DMS114 treated with DMSO at 0.1 percent for 48 hours (cell line): ENCODE measurements around the gene PPP6R1.

Source experiments
- DNase-seq: peaks from one replicate; lab custom pipeline; 2025; ENCODE audit not compliant: unreplicated experiment; lab: John Stamatoyannopoulos, UW

Gene PPP6R1, protein sequence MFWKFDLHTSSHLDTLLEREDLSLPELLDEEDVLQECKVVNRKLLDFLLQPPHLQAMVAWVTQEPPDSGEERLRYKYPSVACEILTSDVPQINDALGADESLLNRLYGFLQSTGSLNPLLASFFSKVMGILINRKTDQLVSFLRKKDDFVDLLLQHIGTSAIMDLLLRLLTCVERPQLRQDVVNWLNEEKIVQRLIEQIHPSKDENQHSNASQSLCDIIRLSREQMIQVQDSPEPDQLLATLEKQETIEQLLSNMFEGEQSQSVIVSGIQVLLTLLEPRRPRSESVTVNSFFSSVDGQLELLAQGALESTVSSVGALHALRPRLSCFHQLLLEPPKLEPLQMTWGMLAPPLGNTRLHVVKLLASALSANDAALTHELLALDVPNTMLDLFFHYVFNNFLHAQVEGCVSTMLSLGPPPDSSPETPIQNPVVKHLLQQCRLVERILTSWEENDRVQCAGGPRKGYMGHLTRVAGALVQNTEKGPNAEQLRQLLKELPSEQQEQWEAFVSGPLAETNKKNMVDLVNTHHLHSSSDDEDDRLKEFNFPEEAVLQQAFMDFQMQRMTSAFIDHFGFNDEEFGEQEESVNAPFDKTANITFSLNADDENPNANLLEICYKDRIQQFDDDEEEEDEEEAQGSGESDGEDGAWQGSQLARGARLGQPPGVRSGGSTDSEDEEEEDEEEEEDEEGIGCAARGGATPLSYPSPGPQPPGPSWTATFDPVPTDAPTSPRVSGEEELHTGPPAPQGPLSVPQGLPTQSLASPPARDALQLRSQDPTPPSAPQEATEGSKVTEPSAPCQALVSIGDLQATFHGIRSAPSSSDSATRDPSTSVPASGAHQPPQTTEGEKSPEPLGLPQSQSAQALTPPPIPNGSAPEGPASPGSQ

GRCh38 chr19:55258828-55259539, at the start of gene PPP6R1:
Gene PPP6R1 (minus strand): TSS chr19:55259017. CDS start chr19:55247103, 11,914 bp downstream.
- peak; percentile 99 for DNase-seq

DNA sequence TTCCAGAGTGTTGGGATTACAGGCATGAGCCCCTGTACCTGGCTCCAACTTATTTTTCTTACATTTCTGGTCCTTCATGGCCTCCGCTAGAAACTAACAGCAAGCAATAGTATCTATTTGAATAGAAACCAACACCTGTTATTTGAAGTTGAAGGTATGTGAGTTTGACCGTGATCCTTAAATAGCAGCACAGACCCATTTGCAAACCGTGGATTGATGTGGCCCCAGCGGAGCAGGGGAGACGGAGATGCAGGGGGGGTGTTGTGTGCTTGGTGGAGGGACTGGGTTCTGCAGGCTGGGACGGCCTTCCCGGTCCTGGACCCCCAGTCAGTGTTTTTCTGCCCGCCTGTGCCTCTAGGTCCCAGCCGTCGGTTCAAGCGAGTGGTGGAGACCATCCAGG, 49.5 kb upstream of the PPP6R1 start:
- no peak for DNase-seq

- no peak for DNase-seq
Measured at GRCh38 chr19:55306712-55307111, 47.9 kb upstream of the PPP6R1 start.

- DNase-seq = no peak
Measured at GRCh38 chr19:55305983-55306562, 47.3 kb upstream of the PPP6R1 start.

DNA sequence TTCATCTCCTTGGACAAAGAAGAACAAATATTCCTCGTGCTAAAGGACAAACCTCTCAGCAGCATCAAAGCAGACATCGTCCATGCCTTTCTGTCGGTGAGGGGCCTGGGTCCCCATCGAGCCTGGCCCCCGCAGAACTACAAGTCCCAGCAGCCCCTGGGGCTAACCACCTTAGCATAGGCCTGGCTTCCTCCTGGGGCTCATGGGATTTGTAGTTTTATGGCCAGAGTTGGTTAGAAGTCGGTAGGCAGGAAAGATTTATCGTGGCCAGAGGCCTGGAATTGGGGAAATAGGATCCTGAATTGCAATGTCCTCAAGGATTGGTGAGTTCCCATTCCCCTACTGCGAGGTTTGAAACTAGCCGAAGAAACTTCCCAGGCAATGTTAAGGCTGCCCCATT, 46.7 kb upstream of the PPP6R1 start:
- peak; percentile 31 for DNase-seq

DNA sequence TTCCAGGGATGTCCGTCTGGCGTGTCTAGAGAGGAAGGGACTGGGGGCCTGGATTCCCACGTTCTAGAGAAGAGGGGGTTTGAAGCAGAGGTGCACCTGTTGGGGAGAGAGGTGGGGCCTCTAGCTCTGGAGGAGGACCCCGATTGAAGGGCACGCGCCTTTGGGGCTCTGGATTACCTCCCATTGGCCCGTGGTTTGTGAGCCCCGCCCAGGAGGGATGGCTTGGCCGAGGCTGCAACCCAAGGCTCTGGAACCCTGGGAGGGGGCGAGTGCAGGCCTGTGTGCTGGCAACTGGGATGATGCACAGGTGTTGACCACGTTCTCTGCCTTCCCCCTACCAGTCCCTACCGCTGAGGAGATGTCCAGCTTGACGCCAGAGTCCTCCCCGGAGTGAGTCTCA, 46.2 kb upstream of the PPP6R1 start:
- no peak for DNase-seq

DNA sequence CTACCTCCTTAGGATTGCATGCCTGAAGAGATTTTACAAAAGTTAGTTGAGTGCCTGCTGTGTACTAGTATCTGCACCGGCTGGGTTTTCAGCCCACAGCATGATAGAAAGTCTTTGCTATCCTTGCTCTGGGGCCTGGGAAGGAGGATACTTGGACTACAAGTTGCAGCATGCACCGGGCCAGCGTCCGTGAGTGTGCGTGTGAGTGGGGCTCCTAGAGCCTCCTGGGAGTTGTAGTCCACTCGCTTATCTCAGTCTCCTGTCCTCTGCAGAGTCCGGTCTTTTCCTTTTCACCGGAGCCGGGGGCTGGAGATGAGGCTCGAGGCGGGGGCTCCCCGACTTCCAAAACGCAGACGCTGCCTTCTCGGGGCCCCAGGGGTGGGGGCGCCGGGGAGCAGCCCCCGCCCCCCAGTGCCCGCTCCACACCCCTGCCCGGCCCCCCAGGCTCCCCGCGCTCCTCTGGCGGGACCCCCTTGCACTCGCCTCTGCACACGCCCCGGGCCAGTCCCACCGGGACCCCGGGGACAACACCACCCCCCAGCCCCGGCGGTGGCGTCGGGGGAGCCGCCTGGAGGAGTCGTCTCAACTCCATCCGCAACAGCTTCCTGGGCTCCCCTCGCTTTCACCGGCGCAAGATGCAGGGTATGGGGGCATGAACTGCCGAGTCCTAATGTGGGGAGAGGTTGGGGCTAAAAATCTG, 45.6 kb upstream of the PPP6R1 start:
- peak; percentile 34 for DNase-seq

DNA sequence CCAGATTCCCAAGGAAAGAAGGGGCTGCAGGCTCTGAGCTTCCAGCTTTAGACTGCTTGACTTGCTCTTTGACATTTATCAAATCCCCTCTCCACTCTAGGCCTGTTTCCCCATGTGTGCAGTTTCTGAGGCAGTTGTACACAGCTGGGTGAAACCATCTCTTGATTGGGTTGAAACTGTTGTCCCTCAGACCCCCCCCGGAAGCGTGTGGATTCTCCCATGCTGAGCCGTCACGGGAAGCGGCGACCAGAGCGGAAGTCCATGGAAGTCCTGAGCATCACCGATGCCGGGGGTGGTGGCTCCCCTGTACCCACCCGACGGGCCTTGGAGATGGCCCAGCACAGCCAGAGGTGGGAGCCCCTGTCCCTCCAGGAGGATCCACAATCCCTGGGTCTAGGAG, 44.7 kb upstream of the PPP6R1 start:
- no peak for DNase-seq

- no peak for DNase-seq
Measured at GRCh38 chr19:55302318-55302703, 43.5 kb upstream of the PPP6R1 start.

DNA sequence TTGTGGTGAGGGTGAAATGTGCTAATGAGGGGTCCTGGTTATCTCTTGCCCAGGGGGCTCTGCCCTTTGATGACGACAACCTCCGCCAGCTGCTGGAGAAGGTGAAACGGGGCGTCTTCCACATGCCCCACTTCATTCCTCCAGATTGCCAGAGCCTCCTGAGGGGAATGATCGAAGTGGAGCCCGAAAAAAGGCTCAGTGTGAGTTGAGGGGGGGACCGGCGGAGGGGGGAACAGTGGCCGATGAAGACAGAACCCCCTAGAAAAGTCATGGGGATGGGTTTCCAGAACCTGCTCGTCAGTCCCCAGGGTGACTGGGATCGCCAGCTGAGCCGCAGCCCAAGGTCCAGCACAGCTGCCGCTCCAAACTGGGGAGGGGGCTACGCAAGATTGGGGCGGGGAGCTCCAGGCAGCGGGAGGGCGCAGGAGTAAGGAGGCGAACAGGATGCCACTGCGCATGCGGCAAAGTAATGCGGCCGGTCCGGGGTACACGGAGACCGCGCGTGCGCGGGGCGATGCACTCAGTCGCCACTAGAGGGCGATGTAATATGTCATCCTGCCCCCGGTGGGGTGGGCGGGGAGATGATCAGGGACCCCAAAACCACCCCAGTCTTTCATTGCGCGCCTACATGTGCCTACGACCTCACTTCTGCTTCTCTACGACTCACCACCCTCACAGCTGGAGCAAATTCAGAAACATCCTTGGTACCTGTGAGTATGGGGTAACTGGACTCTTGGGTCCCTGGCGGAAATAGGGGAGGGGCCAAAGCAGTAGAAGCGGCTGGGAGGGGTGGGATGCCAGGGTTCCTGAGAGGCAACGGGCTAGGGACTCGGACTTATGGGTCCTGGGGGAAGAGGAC, 42.9 kb upstream of the PPP6R1 start:
- no peak for DNase-seq

GRCh38 chr19:55300886-55301458, 42.2 kb upstream of the PPP6R1 start:
- DNase-seq = no peak

DNA sequence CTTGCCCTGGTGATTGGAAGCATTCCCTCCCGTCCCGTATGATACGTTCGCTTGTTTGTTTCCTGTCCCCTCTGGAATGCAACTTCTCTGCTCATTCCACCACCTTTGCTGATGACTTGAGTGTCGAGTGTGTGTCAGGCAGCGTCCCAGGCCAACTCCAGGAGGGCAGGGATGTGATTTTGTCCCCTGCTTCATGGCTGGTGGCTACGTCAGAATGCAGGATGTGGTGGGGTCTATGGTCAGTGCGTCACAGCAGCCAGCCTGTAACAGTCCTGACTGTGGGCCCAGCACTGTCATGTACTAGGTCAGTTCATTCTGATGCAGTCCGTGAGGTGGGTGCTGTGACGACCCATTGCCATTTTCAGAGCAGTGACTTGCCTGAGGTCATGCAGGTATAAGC, 41.2 kb upstream of the PPP6R1 start:
- DNase-seq = no peak

DNA sequence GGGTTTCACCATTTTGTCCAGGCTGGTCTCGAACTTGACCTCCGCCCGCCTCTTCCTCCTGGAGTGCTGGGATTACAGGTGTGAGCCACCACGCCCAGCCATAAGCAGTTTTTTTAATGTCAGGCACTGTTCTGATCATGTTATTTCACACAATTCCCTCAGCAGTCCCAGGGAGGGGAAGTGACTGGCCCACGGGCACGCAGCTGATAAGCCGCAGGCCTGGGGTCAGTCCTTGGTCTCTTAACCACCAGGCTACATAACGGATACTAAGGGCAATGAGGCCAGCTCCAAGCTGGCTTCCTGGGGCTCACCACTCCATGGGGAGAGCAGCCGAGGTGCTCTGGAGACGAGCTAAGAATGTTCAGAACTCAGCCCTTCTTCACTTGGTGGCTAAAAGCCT, 38.5 kb upstream of the PPP6R1 start:
- no peak for DNase-seq

- DNase-seq = peak; percentile 32
Measured at GRCh38 chr19:55289117-55289796, 30.4 kb upstream of the PPP6R1 start.

- DNase-seq = no peak
Measured at GRCh38 chr19:55287361-55288079, 28.7 kb upstream of the PPP6R1 start.

DNA sequence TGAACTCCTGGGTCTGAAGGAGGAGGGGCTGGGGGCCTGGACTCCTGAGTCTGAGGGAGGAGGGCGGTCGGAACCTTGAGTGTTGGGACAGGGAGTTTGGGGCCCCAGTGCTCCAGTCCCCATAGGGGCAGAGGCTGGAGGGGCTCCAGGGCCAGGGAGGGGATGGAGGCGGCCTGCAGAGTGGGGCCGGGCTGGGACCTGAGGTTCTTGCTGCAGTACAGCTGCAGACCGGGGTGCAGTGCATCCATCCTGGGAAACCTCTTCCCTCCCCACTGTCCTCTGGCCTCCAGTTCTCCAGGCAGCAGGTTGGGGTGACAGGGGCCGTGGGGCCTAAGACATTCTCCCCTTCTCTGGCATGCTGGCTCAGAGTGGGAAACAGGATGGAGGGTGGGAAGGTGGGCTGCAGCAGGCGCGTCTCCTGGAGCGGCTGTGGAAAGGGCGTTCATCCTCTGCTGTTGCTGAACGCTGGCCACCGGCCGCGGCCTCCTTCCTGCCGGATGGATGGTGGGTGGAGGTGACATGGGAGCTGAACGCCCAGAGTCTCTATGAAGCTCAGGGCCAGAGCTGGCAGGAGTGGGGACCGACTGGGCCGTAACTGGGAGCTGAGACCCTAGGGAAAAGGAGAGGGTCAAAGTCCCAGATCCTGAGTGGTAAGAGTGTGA, 26.5 kb upstream of the PPP6R1 start:
- DNase-seq = no peak

DNA sequence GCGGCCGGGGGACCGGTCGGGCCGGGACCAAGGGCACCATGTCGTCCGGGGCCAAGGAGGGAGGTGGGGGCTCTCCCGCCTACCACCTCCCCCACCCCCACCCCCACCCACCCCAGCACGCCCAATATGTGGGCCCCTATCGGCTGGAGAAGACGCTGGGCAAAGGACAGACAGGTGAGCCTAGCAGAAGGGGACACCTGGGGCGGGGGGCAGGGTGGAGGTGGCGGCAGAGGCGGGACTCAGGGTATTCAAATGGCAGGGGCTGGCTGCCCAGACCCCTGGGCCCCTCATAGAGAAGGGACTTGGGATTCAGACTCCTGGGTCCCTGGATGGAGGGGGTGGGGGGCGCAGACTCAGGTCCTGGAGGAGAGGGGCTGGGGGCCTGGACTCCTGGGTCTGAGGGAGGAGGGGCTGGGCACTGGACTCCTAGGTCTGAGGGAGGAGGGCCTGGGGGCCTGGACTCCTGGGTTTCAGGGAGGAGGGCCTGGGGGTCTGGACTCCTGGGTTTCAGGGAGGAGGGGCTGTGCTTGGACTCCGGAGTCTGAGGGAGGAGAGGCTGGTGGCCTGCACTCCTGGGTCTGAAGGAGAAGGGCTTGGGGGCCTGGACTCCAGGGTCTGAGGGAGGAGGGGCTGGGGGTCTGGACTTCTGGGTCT, 25.7 kb upstream of the PPP6R1 start:
- DNase-seq = no peak
